Left colon (tissue), 2 donors: ENCODE data around the gene SCFD2. TPM values are rescaled to one million over a fixed set of nuclear protein-coding genes. Genes with fewer than 3 reads are reported as not detected.
"Not testable (repeated sequence)": the region's sequence is repeated elsewhere in the genome, so short reads cannot be mapped to it uniquely, and the experiment has no call there.

Experiments used
- ATAC-seq: fragments of 200-7000 bp; cut with Tn5 transposase; one replicate; pipeline ENCODE4 v1.9.1; 2020; ENCODE audit warnings: mild to moderate bottlenecking, moderate library complexity
- DNase-seq, 2 donors: peaks; one replicate each; pipeline ENCODE4 v3.0.0-alpha.2; 2020
- intact Hi-C, 2 donors: fragments of 100-400 bp; cut with DNase I in 1 of 2; cut with micrococcal nuclease in 1 of 2; formaldehyde crosslinking; loops; one replicate each; pipeline versions ENCODE4 v1.11.2 to v1.14.0; 2022; cut with DNase I, micrococcal nuclease
- total RNA-seq, 2 donors: library from RNA; stranded (reverse); fragmentation: NEBNext Ultra II Directional; extraction: Animal tissue kit (Norgen Biotek cat#: 25700); gene quantifications; one replicate each; pipeline ENCODE4 v1.2.1, GENCODE V29; 2021
- donor health status: DM: no; HTN: no; CAD: no.
- donor health status: DM: yes; HTN: yes; CAD: no.

SCFD2 gene
- total RNA-seq, 2 donors from 2014 or later = 11.1 to 15.8 TPM

DNA sequence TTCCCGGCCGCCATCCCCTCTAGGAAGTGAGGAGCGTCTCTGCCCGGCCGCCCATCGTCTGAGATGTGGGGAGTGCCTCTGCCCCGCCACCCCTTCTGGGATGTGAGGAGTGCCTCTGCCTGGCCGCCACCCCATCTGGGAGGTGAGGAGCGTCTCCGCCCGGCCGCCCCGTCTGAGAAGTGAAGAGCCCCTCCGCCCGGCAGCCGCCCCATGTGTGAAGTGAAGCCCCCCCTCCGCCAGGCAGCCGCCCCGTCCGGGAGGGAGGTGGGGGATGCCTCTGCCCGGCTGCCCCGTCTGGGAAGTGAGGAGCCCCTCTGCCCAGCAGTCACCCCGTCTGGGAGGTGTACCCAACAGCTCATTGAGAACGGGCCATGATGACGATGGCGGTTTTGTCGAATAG, 373.3 kb downstream of the SCFD2 start:
- not testable (repeated sequence) for DNase-seq, ATAC-seq
- intact Hi-C loops = loop anchor here in 1 of 2 donors (10.0 kb wide), 1 partner anchor 1242 kb away; no protein-coding TSS in a partner anchor

DNA sequence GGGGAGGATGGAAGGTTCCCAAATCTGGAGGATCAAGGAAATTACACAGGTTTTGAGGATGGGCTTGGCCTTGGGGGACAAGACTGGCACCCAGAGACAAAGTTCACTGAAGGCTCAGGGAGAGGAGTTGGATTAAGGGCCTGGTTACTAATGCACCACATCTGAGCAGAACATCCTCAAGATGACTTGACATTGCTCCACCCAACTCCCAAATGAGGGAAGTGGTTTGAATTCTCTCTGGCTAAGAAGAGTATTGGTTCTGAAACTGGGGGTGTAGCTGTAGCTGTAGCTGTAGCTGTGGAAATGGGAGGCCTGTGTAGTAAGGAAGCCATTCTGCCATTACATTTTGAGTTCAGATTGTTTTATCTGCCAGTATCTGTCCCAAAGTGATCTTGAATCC, 374.4 kb downstream of the SCFD2 start:
- intact Hi-C loops = loop anchor here in 1 of 2 donors (10.0 kb wide), 1 partner anchor 1243 kb away; no protein-coding TSS in a partner anchor
- DNase-seq = no peak
- no peak for ATAC-seq

DNA sequence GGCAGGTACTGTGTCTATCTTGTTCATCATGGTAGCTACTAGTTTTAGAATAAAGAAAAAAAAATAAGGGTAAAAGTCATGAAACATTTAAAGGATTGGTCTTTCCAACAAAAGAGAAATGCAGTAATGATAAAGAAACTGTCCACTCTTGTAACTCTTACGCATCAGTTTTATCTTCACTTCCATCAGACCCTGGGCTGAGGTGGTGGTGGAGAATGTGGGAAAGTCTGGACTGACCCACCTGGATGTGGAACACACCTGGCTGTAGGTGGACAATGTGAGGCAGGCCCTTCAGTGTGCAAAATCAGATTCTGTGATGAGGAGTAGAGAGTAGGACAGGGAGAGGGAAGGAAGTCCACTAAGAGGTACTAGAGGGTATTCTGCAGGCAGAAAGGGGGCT, 375.2 kb downstream of the SCFD2 start:
- DNase-seq = no peak
- no peak for ATAC-seq
- intact Hi-C loops = loop anchor here in 1 of 2 donors (10.0 kb wide), 1 partner anchor 1244 kb away; no protein-coding TSS in a partner anchor

DNA sequence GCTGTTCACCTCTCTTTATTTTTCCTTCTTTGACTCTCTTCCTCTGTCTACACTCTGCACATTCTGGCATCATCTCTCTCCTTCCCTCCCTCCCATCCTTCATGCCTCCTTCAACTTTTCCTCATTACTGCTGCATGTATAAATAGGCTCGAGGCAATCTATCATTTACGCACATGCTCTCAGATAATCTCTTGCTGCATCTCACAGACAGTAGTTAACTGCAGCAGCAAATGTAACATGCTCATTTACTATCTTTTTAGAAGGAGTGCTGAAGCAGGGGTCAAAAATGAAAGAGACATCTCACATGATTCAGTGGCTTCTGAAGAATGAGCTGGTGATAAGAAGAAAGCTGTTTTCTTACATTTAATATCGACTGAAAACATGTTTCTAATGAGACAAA, 376.0 kb downstream of the SCFD2 start:
- no peak for ATAC-seq
- intact Hi-C loops = loop anchor here (10.0 kb wide), 2 partner anchors 445 to 1245 kb away; no protein-coding TSS in a partner anchor
- no peak for DNase-seq

DNA sequence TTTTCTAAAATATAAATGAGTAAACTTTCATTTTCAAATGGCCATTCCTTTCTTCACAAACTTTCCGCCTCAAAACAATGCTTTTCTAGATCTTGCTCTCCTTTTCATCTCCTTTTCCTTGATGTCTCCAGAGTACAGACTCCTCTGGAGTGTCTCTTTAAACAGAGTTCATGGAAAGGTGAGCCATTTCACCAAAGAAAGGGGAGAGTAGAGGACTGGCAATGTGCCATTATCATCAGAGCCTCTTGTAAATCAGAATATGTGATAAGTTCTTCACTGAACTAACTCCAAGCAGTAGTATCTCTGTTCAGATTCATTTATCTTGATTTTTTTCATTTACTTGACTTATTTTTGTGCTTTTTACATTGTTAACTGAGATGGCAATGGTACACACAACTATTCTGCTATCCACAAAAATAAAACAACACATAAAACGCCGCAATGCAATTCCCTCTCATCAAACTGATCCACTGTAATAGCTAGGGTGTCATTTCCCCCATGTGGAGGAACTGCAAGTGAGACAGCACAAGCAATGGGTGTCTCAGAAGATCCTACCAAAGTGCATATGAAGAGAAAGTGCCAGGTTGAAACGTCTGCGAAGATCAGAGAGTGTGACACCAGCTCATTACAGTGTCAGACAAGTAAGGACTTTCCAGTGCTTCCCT, 378.3 kb downstream of the SCFD2 start:
- intact Hi-C loops = loop anchor here in 1 of 2 donors (10.0 kb wide), 1 partner anchor 443 kb away; no protein-coding TSS in a partner anchor
- no peak for ATAC-seq
- no peak for DNase-seq

DNA sequence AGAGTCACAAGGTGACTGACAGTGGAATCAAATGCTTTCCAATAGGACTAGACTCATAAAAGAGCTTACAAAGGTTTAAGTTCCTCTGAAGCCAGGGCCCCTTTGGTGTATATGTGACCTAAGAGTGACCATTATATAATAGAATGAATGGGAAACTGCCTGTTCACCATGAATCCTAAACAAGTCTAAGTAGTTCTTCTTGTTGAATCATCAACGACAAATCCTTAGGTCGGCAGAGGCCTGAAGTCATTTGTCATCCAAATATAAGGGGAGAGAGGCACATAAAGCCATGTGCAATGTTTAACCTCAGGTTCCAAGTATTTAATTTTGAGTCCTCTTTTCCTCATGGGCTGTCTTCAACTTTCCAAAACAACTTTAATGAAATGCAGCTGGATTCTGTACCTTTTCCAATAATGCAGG, 381.4 kb downstream of the SCFD2 start:
- ATAC-seq (no peak), DNase-seq (no peak)
- intact Hi-C loops = loop anchor here (5.0 to 10.0 kb wide), 2 partner anchors 440 to 607 kb away; no protein-coding TSS in a partner anchor

DNA sequence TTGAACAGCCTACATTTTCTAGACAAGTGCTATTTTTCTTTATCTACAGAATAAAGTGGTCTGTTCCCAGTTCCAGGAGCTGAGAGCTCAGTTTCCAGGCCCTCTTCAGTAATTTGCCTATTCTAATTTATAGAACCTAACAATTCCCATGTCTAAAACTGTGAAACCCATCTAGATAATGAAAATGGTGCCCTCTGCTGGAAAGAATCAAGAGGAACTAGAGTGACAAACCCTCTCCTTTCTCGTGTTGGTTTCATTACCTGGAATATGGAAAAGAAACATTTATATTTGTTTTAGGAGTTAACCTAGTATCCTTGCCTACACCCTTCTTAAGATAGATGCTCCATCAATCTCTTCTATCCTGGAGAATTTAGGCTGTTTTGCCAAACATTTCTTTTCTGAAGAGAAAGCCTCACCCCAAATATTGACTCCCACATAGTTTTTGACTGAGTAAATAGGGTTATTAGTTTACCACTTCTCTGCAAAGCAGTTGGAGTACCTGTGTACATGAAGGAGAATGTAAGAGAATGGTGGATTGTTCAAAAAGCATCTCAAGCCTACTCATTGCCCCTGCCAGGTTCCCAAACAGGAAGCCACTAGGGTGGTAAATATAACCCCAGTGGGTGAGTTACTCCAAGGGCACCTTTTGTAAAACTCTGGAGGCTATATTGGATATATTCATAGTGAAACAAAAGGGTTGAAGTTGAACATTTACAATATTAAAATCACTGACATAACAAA, 382.1 kb downstream of the SCFD2 start:
- ATAC-seq = peak; percentile 85
- intact Hi-C loops = loop anchor here (2.0 to 10.0 kb wide), 3 partner anchors 439 to 606 kb away; no protein-coding TSS in a partner anchor
- DNase-seq = no peak

DNA sequence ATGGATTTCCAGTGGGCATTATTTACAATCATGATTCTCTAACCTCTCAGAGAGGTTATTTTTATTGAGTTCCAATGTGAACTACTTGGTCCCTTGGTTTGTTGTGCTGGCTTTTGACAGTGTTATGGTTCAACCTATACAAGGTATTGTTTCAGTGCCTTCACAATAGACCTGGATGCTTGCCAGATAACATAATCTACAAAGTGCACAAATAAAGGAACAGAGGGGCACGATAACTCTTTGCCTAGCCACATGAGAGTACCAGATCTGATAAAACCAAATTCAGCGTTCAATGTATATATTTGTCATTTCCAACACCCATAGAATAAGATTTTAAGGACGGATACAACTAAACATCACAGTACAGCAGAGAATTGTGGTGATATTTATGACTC, 382.9 kb downstream of the SCFD2 start:
- intact Hi-C loops = loop anchor here (2.0 to 10.0 kb wide), 3 partner anchors 438 to 606 kb away; no protein-coding TSS in a partner anchor

DNA sequence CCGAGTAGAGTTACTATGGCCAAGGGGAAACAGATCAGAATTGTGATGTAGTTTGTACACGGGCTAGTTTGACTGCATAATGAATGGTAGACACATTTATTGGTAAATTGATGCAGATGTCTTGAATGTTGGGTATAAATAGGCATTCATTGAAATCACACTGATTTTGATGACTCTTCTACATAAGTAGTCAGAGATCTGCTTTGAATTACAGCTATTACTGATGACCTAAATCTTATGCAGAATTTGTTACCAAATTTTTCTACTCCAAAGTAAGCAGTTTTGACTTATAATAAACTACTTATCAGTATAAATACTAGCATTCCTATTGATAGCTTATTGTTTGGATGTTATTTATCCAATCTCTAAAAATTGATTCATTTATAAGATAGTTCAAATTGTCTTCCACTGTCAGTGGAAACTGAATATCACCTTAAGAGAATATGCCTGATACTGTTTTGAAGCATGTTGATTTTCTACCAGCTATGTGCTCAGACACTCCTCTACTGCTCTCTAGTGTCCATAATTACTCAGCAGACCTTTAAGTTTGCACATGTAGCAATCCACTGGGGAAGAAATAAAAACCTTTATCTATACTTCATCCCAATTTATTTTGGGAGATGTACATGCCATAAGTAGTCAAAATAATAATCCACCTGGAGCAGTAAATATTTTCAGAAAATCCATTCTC, 383.5 kb downstream of the SCFD2 start:
- DNase-seq (no peak), ATAC-seq (peak; percentile 90)
- intact Hi-C loops = loop anchor here (2.0 to 10.0 kb wide), 3 partner anchors 438 to 605 kb away; no protein-coding TSS in a partner anchor

More for the DNA sequence above, 382.9 kb downstream of the SCFD2 start:
- DNase-seq (no peak), ATAC-seq (no peak)

DNA sequence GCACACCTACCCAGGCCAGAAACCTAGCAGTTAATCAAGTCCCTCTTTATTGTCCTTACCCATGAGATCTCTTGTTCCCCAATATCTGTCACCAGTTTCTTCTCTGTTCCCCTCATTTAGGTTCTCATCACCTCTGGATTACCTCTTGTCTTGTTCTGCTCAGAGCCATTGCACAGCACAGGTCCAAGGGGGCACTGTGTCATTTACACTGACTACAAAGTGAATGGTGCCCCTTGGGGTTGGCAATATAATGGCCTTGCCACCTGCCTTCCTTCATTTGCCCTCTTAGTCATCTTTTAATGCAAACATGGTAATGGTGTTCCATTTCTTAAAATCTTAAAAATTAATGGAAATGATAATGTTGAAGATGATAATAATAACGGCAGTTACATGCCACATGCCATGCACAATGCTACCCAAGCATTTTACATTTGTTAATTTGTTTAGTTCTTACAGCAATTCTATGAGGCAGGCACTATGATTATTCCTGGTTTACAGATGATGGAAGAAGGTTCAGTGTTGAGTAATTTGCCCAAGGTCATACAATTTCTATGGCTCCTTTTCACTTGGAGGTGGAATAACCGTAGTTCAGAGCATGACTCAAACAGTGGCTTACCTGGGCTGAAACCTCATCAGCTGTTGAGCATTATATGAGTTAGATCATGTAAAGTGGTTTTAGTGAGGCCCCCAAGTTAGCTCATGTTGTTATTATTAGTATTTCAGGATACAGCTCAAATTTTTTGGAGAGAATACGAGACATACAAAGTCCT, 385.9 kb downstream of the SCFD2 start:
- intact Hi-C loops = loop anchor here (5.0 to 10.0 kb wide), 2 partner anchors 435 to 603 kb away; no protein-coding TSS in a partner anchor
- ATAC-seq (no peak), DNase-seq (no peak)

DNA sequence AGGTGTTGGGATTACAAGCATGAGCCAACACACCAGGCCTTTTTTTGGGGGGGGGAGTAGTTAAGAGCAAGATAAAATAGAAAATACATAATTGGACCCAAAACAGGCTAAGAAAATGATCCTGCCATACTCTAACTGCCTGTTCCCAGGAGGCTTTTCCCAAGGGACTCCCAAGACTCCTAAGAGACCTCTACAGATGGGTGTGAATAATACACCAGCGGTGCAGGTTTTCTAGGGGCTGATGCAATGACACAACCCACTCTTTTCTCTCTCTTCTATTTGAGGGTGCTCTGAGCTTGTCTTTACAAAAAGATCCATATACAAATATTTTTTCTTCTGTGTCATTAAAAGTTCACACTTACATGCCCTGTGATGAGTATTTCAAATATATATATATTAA, 386.8 kb downstream of the SCFD2 start:
- DNase-seq (no peak), ATAC-seq (no peak)
- intact Hi-C loops = no loop called here

DNA sequence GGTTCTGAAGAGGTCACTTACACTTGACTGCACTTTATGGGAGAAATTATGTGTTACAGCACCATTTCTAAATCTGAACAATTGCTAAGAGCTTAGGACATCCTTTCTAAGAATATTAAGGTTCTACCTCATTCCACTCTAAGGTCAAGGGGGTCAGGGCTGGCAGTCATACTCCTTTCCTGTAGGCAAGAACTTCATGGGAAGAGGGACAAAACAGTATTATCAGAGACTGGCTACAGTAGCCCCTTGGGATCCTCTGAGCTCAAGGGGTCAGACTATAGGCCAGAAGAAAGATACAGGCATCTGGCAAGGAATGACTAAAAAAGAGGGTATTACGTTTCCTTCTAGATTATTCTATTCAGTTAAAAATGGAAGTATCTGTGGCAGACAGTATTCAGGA, 388.6 kb downstream of the SCFD2 start:
- no peak for DNase-seq
- no peak for ATAC-seq
- intact Hi-C loops = no loop called here

DNA sequence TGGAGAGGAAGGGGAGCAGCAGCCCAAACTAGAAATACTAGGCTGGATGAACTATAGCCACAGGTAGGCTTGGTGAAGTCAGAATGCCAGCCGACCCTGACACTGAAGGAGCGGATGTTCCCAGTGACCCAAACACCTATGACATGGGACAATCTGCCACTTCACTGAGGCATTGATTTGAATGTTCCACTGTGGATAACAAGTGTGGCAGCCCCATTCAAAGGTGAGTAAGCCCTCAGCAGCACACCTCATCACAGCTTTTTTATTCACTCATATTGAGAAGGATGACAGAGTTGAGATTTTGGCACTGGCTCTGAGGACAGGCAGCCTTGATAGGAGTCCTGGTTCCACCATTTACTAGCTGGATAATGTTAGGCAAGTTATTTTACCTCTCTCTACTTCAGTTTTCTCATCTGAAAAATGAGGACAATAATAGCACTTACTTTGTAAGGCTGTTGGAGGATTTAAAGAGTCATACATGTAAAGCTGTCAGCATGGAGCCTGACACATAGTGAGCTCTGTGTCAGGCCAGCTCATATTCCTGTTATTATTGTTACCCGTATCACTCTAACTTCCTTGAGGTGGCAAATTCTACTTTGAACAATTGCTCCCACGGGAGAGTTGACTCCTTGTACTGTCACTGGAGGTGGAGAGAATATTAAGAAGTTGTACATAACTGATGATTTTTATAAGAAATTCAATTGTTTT, 389.2 kb downstream of the SCFD2 start:
- intact Hi-C loops = no loop called here
- DNase-seq = no peak
- ATAC-seq = no peak

DNA sequence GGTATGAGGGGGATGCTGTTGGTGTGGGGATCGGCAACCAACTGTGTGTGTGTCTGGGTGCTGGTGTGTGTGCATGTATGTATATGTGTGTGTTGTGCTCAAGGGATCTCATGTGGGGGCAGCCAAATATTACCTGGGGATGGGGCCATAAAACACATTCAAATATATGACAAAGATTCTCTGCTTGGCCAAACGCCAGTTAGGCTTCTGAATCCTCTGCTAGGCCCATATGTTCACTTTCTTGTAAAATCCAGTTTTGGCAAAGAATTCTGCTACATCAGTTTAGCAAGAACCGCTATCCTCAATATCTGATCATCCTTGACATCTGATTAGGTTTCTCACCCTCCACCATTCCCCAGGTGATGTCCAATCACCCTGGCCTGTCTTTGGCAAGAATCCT, 397.2 kb downstream of the SCFD2 start:
- intact Hi-C loops = no loop called here
- no peak for ATAC-seq
- DNase-seq = no peak

DNA sequence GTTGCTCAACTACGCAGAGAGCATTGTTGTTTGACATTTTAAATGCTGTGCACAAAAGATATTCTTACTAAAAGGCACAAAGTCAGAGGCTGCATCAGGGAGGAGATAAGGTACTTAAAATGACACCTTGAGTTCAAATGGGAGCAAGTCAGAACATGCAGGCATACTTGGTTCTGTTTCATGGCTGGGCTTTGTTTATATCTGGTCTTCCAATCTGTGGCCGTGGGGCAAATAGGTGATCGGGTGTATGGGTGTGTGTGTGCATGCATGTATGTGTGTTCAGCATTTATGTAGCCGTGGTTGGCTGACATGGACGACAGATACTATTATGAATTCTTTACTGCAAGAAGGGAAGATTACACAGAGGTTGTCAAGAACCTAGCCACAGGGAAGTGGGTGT, 397.6 kb downstream of the SCFD2 start:
- intact Hi-C loops = no loop called here
- DNase-seq (no peak), ATAC-seq (no peak)

DNA sequence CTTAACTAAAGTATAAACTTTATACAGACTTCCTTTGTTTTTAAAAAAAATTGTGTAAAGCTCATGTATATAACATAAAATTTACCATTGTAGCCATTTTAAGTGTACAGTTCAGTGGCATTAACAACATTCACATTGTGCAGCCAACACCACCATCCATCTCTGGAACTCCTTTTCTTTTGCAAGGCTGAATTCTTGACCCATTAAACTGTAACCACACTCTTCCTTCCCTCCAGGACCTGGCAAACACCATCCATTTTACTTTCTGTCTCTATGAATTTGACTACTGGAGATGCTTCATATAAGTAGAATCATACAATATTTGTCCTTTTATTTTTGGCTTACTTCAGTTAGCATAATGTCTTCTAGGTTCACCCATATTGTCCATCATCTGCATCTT, 399.1 kb downstream of the SCFD2 start:
- DNase-seq = no peak
- intact Hi-C loops = no loop called here

DNA sequence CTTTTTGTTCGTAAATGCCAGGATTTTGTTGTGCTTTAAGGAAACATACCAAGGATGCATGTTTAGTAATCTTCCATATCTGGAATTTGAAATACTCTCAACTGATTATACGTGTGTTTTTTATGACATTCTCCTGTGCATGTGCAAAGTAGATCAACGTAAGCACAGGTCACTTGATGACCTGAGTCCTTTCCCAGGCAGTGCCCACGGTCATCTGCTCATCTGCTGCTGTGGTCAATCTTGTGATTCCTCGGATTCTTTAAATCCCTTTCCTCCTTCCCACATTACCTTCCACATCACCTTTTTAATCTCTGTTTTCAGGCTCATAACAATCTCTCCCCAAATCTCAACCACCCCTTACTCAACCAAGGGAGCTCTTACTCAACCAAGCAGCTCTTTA, 399.7 kb downstream of the SCFD2 start:
- ATAC-seq = no peak
- intact Hi-C loops = no loop called here
- no peak for DNase-seq

More for the DNA sequence above, 399.1 kb downstream of the SCFD2 start:
- no peak for ATAC-seq

DNA sequence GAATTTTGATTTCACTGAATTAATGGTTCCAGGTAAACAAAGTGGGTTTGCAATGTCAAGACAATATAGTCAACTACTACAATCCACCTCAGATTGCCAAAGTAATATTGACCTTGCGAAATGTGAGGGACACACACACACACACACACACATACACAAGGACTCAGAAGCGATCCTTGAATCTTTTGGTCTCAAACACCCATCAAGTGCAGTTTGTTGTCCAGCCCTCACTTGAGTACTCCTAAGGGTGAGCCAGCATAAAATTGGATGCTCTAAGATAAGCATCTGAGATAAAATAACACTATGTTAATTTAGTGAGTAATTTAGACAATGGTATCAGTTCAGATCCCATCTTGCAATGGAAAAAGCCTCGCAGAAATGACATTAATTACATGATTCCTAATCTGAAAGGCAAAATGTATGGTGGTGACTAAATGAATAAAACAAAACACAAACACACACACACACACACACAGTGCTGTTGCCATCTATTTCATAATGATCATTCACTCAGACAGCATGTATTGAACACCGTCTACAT, 401.2 kb downstream of the SCFD2 start:
- ATAC-seq (no peak), DNase-seq (no peak)
- intact Hi-C loops = no loop called here
